WTC11 (cell line): Measurements from ENCODE around the gene B3GALT5.

Experiments
- HMGA2 ChIP-seq: fragments of 250-450 bp; sonication (Bioruptor Pico); IDR thresholded peaks from 2 replicates; pipeline ENCODE4 v1.4.0; 2021; ENCODE audit warnings: mild to moderate bottlenecking, moderate library complexity
- KAT7 ChIP-seq: sonication (generic); formaldehyde crosslinking; IDR thresholded peaks from 2 replicates; pipeline ENCODE4 v1.8.1; 2023; ENCODE audit warnings: missing genetic modification reagents, mild to moderate bottlenecking, borderline replicate concordance
- NFYB ChIP-seq: sonication (generic); formaldehyde crosslinking; conservative IDR thresholded peaks from 2 replicates; pipeline ENCODE4 v1.8.0; 2022; ENCODE audit warnings: low read depth, missing genetic modification reagents
- NR3C1 ChIP-seq: sonication (generic); formaldehyde crosslinking; conservative IDR thresholded peaks from 2 replicates; pipeline ENCODE4 v1.8.1; 2023; ENCODE audit warnings: low read depth, mild to moderate bottlenecking, missing genetic modification reagents
- ZNF219 ChIP-seq: sonication (generic); formaldehyde crosslinking; IDR thresholded peaks from 2 replicates; pipeline ENCODE4 v1.8.0; 2023; ENCODE audit warnings: missing genetic modification reagents, mild to moderate bottlenecking, borderline replicate concordance
- TF ChIP-seq, protein P1 (sequence below): fragments of 200-600 bp; IDR thresholded peaks from 2 replicates; pipeline ENCODE4 v1.8.0; 2022; ENCODE audit warnings: antibody characterized with exemption
- TF ChIP-seq, protein P2 (sequence below): sonication (generic); formaldehyde crosslinking; IDR thresholded peaks from 2 replicates; pipeline ENCODE4 v1.8.0; 2022; ENCODE audit warnings: mild to moderate bottlenecking, missing genetic modification reagents
- TF ChIP-seq, protein P3 (sequence below): sonication (generic); formaldehyde crosslinking; IDR thresholded peaks from 2 replicates; pipeline ENCODE4 v1.8.1; 2023; ENCODE audit warnings: mild to moderate bottlenecking, missing genetic modification reagents, borderline replicate concordance
- TF ChIP-seq, protein P4 (sequence below): sonication (generic); formaldehyde crosslinking; IDR thresholded peaks from 2 replicates; pipeline ENCODE4 v1.8.0; 2022; ENCODE audit warnings: mild to moderate bottlenecking, missing genetic modification reagents
- TF ChIP-seq, protein P5 (sequence below): sonication (generic); formaldehyde crosslinking; IDR thresholded peaks from 2 replicates; pipeline ENCODE4 v1.8.1; 2023; ENCODE audit warnings: mild to moderate bottlenecking, missing genetic modification reagents, moderate library complexity

DNA sequence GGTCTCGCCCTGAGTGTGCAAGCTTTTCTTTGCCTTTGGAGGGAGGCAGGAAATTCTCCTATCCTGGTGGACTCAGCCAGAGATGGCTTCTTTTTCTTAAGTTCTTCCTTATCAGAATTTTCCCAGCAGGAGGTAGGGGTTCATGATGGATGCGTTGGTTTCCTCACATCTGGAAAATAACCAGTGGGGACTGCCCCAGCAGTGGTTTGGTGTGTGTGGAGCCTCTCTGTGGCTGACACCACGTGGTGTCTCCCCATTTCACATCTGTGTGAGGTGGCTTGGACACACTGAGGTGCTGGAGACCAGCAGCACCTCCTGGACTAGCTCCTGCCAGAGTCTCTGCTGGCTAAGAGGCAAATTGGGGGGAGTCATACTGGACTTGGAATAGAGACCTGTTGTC, 32.6 kb downstream of the B3GALT5 start:
- TF ChIP-seq, protein P1, sequence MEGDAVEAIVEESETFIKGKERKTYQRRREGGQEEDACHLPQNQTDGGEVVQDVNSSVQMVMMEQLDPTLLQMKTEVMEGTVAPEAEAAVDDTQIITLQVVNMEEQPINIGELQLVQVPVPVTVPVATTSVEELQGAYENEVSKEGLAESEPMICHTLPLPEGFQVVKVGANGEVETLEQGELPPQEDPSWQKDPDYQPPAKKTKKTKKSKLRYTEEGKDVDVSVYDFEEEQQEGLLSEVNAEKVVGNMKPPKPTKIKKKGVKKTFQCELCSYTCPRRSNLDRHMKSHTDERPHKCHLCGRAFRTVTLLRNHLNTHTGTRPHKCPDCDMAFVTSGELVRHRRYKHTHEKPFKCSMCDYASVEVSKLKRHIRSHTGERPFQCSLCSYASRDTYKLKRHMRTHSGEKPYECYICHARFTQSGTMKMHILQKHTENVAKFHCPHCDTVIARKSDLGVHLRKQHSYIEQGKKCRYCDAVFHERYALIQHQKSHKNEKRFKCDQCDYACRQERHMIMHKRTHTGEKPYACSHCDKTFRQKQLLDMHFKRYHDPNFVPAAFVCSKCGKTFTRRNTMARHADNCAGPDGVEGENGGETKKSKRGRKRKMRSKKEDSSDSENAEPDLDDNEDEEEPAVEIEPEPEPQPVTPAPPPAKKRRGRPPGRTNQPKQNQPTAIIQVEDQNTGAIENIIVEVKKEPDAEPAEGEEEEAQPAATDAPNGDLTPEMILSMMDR, result no peak
- no peak for TF ChIP-seq HMGA2 (CRISPR knock-in tag)
- no peak for TF ChIP-seq NR3C1 (CRISPR knock-in tag)
- no peak for TF ChIP-seq NFYB (CRISPR knock-in tag)
- TF ChIP-seq, protein P2, sequence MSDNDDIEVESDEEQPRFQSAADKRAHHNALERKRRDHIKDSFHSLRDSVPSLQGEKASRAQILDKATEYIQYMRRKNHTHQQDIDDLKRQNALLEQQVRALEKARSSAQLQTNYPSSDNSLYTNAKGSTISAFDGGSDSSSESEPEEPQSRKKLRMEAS (CRISPR knock-in tag), result no peak
- TF ChIP-seq, protein P3, sequence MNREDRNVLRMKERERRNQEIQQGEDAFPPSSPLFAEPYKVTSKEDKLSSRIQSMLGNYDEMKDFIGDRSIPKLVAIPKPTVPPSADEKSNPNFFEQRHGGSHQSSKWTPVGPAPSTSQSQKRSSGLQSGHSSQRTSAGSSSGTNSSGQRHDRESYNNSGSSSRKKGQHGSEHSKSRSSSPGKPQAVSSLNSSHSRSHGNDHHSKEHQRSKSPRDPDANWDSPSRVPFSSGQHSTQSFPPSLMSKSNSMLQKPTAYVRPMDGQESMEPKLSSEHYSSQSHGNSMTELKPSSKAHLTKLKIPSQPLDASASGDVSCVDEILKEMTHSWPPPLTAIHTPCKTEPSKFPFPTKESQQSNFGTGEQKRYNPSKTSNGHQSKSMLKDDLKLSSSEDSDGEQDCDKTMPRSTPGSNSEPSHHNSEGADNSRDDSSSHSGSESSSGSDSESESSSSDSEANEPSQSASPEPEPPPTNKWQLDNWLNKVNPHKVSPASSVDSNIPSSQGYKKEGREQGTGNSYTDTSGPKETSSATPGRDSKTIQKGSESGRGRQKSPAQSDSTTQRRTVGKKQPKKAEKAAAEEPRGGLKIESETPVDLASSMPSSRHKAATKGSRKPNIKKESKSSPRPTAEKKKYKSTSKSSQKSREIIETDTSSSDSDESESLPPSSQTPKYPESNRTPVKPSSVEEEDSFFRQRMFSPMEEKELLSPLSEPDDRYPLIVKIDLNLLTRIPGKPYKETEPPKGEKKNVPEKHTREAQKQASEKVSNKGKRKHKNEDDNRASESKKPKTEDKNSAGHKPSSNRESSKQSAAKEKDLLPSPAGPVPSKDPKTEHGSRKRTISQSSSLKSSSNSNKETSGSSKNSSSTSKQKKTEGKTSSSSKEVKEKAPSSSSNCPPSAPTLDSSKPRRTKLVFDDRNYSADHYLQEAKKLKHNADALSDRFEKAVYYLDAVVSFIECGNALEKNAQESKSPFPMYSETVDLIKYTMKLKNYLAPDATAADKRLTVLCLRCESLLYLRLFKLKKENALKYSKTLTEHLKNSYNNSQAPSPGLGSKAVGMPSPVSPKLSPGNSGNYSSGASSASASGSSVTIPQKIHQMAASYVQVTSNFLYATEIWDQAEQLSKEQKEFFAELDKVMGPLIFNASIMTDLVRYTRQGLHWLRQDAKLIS (CRISPR knock-in tag), result no peak
- TF ChIP-seq KAT7 (CRISPR knock-in tag), result no peak
- TF ChIP-seq, protein P4, sequence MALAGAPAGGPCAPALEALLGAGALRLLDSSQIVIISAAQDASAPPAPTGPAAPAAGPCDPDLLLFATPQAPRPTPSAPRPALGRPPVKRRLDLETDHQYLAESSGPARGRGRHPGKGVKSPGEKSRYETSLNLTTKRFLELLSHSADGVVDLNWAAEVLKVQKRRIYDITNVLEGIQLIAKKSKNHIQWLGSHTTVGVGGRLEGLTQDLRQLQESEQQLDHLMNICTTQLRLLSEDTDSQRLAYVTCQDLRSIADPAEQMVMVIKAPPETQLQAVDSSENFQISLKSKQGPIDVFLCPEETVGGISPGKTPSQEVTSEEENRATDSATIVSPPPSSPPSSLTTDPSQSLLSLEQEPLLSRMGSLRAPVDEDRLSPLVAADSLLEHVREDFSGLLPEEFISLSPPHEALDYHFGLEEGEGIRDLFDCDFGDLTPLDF, result no peak
- TF ChIP-seq, protein P5, sequence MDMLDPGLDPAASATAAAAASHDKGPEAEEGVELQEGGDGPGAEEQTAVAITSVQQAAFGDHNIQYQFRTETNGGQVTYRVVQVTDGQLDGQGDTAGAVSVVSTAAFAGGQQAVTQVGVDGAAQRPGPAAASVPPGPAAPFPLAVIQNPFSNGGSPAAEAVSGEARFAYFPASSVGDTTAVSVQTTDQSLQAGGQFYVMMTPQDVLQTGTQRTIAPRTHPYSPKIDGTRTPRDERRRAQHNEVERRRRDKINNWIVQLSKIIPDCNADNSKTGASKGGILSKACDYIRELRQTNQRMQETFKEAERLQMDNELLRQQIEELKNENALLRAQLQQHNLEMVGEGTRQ (CRISPR knock-in tag), result no peak
- TF ChIP-seq ZNF219 (CRISPR knock-in tag), result no peak
